Keratinocyte (primary cell): ENCODE data around the gene GDF9. TPM values are rescaled to one million over a fixed set of nuclear protein-coding genes. Genes with fewer than 3 reads are reported as not detected.

Experiments
- DNase-seq: peaks from one replicate; pipeline ENCODE4 v3.0.0-alpha.2; 2011; ENCODE audit warnings: low read depth, missing footprints, low spot score
- FAIRE-seq: peaks from 2 replicates; lab custom pipeline; 2011; peaks lifted over from hg19 to GRCh38; lab: Jason Lieb, UNC
- H2AFZ ChIP-seq: 2 replicates; pipeline ENCODE4 v1.6.0; 2012; ENCODE audit warnings: low read length, control low read depth, inconsistent platforms; ENCODE audit not compliant: control insufficient read depth
- H3K27ac ChIP-seq: 2 replicates; pipeline ENCODE4 v1.5.1; 2011; ENCODE audit warnings: low read length; ENCODE audit not compliant: control insufficient read depth, insufficient read depth
- H3K27me3 ChIP-seq: 3 replicates; pipeline ENCODE4 v1.6.0; 2011; ENCODE audit warnings: low read length; ENCODE audit not compliant: control insufficient read depth, insufficient read depth; ENCODE audit errors: extremely low read depth
- H3K36me3 ChIP-seq, 2 experiments: 2 replicates in 1 of 2; 3 replicates in 1 of 2; pipeline ENCODE4 v1.5.1; 2011; ENCODE audit warnings: low read length in 2 of 2, mild to moderate bottlenecking in 1 of 2; ENCODE audit not compliant: control insufficient read depth in 2 of 2, insufficient read depth in 2 of 2; ENCODE audit errors: extremely low read depth in 1 of 2
- H3K4me1 ChIP-seq: 3 replicates; pipeline ENCODE4 v1.5.1; 2011; ENCODE audit warnings: low read length; ENCODE audit not compliant: control insufficient read depth, insufficient read depth; ENCODE audit errors: extremely low read depth
- H3K4me2 ChIP-seq: 3 replicates; pipeline ENCODE4 v1.6.0; 2011; ENCODE audit warnings: low read depth, low read length; ENCODE audit not compliant: control insufficient read depth, insufficient read depth; ENCODE audit errors: extremely low read depth
- H3K4me3 ChIP-seq, 3 experiments: fragments of 200-600 bp in 1 of 3; sonication (generic) in 1 of 3; 2 replicates in 2 of 3; 3 replicates in 1 of 3; pipeline ENCODE4 v1.5.1; 2011 to 2016; ENCODE audit warnings: low read length in 3 of 3, mild to moderate bottlenecking in 3 of 3, control low read depth in 2 of 3, inconsistent platforms in 1 of 3, low read depth in 1 of 3, mixed read lengths in 1 of 3, mixed run types in 1 of 3, moderate library complexity in 1 of 3; ENCODE audit not compliant: control insufficient read depth in 2 of 3, insufficient read depth in 2 of 3; ENCODE audit errors: extremely low read depth in 1 of 3
- H3K79me2 ChIP-seq: 2 replicates; pipeline ENCODE4 v1.6.0; 2012; ENCODE audit warnings: low read length; ENCODE audit not compliant: control insufficient read depth, insufficient read depth
- H3K9ac ChIP-seq: 3 replicates; pipeline ENCODE4 v1.6.0; 2011; ENCODE audit warnings: low read length; ENCODE audit not compliant: control insufficient read depth, insufficient read depth; ENCODE audit errors: extremely low read depth
- H3K9me1 ChIP-seq: 3 replicates; pipeline ENCODE4 v1.6.0; 2011; ENCODE audit warnings: low read length; ENCODE audit not compliant: control insufficient read depth, insufficient read depth; ENCODE audit errors: extremely low read depth
- H3K9me3 ChIP-seq: 2 replicates; pipeline ENCODE4 v1.5.1; 2012; ENCODE audit warnings: low read depth, low read length; ENCODE audit not compliant: control insufficient read depth
- H4K20me1 ChIP-seq: 3 replicates; pipeline ENCODE4 v1.6.0; 2011; ENCODE audit warnings: low read length; ENCODE audit not compliant: control insufficient read depth, insufficient read depth; ENCODE audit errors: extremely low read depth
- CTCF ChIP-seq, 3 experiments: IDR thresholded peaks in 1 of 3; conservative IDR thresholded peaks in 1 of 3; optimal IDR thresholded peaks in 1 of 3; 2 replicates in 2 of 3; 3 replicates in 1 of 3; pipeline versions ENCODE3 to v1.5.1; 2011; ENCODE audit warnings: low read length in 3 of 3, mild to moderate bottlenecking in 3 of 3, moderate library complexity in 2 of 3, control low read depth in 1 of 3, inconsistent platforms in 1 of 3; ENCODE audit not compliant: insufficient read depth in 2 of 3; ENCODE audit errors: extremely low read depth in 1 of 3
- EZH2 ChIP-seq: IDR thresholded peaks from one replicate; pipeline ENCODE4 v1.6.1; 2012; ENCODE audit warnings: inconsistent platforms, mild to moderate bottlenecking, low read length, moderate library complexity
- dilution Hi-C: fragments of 300-500 bp; cut with MboI; formaldehyde crosslinking; loops from one replicate; pipeline ENCODE4 v1.7.0; 2020; ENCODE audit warnings: low sequenced_read_pairs; ENCODE audit not compliant: extremely low pct_ligation_motif_present
- polyA plus RNA-seq, 5 experiments: library from polyadenylated mRNA; depleted of rRNA in 3 of 5; stranded (reverse) in 3 of 5; stranded (forward) in 1 of 5; unstranded in 1 of 5; fragments of >200 nt; gene quantifications; 1 replicate in 1 of 5; 2 replicates in 3 of 5; 3 replicates in 1 of 5; pipeline versions ENCODE4 v1.2.1 to v1.2.3, GENCODE V29; 2011 to 2012; ENCODE audit warnings: missing spikeins in 2 of 5, low read depth in 1 of 5, low replicate concordance in 1 of 5

The GDF9 gene
- polyA plus RNA-seq, 1 donor (not counting 4 experiments of a cell fraction or from before 2014, with no cell fraction given), result 0.21 TPM

GRCh38 chr5:132841305-132841704, 25.0 kb downstream of the GDF9 start:
- Histone ChIP-seq H3K4me1 (peaks cover 12% of the 10 kb centered on the region), H3K9me3 (no peaks in the 10 kb centered on the region), H3K9ac (no peak overlapping the region), H3K4me3 (no peak overlapping the region), H3K9me1 (no peaks in the 10 kb centered on the region), H4K20me1 (no peaks in the 10 kb centered on the region), H2AFZ (no peak overlapping the region), H3K27ac (no peak overlapping the region), H3K4me2 (no peak overlapping the region), H3K79me2 (no peaks in the 10 kb centered on the region), H3K36me3 (no peaks in the 10 kb centered on the region), H3K27me3 (no peaks in the 10 kb centered on the region)
- FAIRE-seq (no peak), DNase-seq (no peak)
- dilution Hi-C loops, result no loop called here
- no peak for TF ChIP-seq CTCF (optimal IDR thresholded peaks at IDR 0.05 in 1 of 3, IDR thresholded peaks at IDR 0.05 in 1 of 3, conservative IDR thresholded peaks at IDR 0.05 in 1 of 3; ENCODE audit: extremely low read depth in 1 of 3, insufficient read depth in 2 of 3, low read length in 3 of 3)
- TF ChIP-seq EZH2, result no peak

GRCh38 chr5:132840896-132841295, 25.4 kb downstream of the GDF9 start:
- no peak for FAIRE-seq
- Histone ChIP-seq H3K4me3 (no peak overlapping the region), H3K27me3 (no peaks in the 10 kb centered on the region), H3K4me1 (peaks cover 12% of the 10 kb centered on the region), H2AFZ (no peak overlapping the region), H3K79me2 (no peaks in the 10 kb centered on the region), H3K36me3 (no peaks in the 10 kb centered on the region), H4K20me1 (no peaks in the 10 kb centered on the region), H3K4me2 (no peak overlapping the region), H3K9me1 (no peaks in the 10 kb centered on the region), H3K9ac (no peak overlapping the region), H3K9me3 (no peaks in the 10 kb centered on the region), H3K27ac (no peak overlapping the region)
- no peak for DNase-seq
- TF ChIP-seq CTCF (optimal IDR thresholded peaks at IDR 0.05 in 1 of 3, IDR thresholded peaks at IDR 0.05 in 1 of 3, conservative IDR thresholded peaks at IDR 0.05 in 1 of 3; ENCODE audit: extremely low read depth in 1 of 3, insufficient read depth in 2 of 3, low read length in 3 of 3) (no peak), EZH2 (no peak)
- dilution Hi-C loops, result no loop called here
